GM18526 (cell line): ENCODE results near the gene UROC1.

ENCODE experiments used
- POLR2A ChIP-seq: IDR thresholded peaks from 3 replicates; pipeline ENCODE4 v1.6.1; 2011; ENCODE audit not compliant: insufficient read length; ENCODE audit errors: extremely low read depth

Gene UROC1

DNA sequence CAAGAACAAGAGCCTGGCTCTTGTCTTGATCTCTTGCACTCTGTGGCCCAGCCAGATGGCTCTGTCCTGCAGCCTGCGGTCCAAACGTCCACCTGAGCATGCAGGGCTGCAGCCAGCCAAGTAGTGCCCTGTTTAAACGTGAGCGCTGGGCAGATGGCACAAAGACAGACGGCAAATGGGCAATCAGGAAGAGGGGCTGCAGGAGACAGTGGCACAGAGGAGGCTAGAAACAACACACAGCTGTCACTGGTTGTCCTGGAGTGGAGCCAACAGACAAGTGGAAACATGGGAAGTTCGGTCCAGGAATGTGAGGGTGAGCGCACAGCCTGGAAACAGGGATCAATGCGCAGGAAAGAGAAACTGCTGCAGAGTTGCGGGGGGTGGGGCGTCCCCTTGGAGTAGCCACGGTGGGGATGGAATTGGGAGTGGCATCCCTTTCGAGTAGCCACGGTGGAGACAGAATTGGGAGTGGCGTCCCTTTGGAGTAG, 31.2 kb downstream of the UROC1 start:
- no peak for TF ChIP-seq POLR2A

DNA sequence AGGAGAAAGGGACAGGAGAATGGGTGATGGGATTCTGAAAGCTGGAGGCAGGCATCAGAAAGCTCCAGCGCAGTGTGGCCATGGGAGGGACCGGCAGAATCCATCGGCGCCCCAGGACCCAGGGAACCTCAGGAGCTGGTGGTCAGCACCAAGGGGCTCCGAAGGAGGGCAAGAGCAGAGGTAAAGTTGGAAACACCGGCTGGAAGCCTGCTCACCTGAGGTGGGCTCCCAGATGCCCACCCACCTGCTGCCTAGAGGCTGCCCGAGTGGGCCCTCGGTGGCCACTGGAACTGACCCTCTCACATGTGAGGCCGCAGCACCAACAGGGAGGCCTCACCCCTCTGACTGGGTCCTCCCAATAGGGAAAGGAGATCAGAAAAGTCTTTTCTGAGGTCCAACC, 31.6 kb downstream of the UROC1 start:
- no peak for TF ChIP-seq POLR2A

DNA sequence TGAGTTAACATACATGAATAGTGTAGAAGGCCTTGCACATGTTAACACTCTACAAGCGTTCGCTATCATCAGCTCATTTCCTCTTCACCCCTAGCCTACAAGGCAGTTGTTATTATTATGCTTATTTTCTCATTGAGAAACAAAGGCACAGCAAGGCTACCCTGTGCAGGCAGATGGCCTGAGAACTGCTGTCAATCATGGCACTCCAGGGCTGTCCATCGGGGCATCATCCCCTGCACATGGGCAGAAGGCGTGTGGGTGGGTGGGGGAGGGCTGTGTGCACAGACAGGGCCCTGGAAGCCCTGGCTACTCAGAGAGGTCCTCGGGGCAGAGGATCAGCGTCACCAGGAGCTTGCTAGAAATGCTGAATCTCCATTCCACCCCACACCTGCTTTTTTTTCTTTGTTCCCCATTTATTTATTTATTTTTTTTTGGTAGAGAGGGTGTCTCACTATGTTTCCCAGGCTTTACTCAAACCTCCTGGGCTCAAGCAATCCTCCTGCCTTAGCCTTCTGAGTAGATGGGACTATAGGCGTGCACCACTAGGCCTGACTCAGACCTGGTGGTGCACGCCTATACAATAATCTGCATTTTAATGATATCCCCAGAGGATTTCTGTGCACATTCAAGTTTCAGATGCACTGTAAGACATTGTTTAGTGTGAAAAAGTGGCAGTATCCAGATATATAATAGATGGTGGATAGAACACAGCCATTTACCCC, 32.2 kb downstream of the UROC1 start:
- TF ChIP-seq POLR2A, result no peak

DNA sequence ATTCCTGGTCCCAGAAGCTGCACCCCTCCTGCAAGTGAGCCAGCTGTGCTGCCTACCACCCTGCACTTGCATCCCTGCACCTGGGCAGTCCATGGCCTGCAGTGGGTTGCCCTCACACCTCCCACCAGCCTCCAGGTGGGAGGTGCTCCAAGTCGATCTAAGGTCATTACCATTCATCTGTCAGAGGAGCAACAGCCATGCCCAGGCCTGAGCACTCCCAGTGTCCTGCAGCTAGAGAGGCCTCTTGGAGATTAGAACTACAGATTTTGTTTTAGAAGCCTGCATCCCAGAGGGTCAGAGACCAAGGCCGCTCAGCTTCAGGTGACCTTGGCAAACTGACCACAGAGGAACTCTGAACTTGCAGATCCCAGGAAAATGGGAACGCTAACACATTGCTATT, 32.9 kb downstream of the UROC1 start:
- TF ChIP-seq POLR2A, result no peak

DNA sequence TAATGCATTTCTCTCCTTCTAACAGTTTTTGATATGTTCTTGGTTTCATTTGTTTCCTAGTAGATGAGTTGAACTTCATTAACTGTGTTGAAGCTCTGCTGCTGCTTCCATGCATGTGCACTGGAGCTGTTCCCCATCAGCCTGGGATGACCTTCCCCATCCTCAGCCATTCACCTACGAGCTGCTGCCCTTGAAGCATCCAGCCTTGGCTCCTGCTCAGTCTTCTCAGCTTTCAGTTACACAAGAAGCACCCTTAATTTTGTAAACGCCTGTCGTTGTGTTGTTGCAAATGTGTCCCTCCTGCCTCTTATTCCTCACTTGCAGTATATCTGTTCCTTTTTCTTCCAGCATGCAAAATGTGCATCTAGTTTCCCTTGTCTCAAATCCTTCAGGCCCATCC, 33.4 kb downstream of the UROC1 start:
- TF ChIP-seq POLR2A, result no peak

DNA sequence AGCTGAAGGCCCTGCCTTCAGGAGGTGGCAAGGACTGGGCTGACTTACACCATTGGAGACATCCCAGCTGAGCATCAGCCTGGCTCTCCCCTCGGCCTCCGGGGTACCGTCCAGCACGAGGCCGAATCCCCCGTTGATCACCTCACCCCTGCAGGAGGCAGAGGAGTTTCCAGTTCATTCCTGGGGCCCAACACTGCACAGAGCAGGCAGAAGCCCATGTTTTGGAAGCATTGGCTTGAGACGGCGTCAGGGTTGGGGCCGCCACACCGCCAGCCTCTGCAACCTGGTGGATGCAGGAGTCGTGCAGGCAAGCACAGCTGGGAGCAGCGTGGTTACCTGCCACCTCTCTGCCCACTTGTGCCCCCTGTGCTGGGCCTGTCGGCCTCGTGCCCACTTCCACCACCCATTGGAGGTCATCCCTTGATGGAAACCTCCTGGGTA, 34.2 kb downstream of the UROC1 start:
- no peak for TF ChIP-seq POLR2A

DNA sequence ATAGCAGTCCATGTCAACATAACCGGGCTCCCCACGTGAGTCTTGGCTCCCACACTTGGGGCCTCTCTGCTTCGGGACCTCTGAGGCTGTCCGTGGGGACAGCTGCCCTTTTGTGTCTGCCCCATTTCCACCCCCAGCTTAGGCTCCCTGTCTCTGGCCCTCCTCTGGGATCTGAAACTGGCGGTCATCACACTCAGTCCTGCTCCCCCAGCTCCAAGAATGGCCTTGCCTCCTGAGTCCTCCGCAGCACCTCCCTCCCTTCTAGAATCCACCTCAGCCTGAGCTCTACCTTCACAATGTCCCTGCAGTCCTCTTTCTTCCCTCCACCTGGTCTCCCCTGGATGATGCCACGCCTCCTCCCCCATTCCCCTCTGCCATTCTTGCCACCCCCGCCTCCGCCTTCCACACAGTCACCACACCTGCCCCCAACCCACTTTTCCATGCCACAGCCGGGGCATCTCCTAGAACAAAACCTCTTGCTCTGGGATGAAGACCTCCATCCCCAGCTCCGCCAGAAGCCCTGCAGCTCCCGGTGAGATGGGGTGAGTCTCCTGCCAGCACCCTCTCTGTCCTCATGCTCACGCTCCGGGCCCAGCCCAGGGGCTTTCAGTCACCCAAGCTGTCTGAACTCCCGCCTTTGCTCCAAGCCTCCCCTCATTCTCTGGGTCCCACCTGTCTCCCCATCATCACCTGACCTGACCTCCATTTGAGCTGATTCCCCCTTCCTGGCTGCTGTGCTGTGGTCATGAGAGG, 34.9 kb downstream of the UROC1 start:
- TF ChIP-seq POLR2A, result no peak

DNA sequence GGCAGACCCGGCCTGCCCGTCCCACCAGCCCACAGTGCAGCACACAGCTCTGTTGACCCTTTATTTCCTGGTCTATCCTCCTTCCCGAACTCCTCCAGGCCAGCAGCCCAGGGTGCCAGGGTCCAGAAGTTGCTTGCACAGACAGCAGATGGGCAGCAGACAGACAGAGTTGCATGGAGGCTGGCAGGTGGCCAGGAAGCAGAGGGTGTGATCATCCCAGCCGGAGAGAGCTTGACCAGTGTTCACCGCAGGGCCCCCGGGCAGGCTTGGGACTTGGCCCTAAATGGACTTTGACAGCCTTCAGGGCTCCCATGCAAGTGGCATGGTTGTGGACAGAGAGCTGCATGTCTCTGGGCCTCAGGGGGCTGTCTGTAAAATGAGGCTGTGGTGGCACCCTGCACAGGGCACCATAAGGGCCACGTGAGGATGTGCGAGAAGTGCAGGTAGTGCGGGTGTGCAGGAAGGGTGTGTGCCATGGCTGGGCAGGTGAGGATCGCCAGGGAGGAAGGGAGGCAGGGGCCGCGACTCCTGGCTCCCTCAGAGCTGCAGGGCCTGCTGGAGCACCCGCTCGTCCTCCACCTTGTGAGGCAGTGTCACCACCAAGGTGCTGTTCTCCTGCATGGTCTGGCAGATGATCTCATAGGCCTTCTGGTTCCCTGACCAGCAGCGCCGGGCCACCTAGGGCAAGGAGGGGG, 35.6 kb downstream of the UROC1 start:
- TF ChIP-seq POLR2A, result no peak

DNA sequence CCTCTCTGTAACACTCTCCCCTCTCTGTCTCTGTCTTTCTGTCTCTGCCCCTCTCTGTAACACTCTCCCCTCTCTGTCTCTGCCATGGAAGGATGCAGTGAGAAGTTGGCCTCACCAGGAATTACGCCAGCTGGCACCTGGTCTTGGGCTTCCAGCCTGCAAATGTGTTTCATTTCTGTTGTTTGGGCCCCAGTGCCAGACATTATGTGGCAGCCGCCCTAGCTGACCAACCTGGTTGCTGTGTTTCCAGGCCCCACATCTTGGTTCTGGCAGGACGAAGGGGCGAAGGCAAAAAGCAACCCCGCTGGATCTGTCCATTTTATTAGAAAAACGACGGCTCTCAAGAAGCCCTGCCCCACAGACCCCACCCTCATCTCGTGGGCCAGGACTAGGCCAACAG, 36.7 kb downstream of the UROC1 start:
- TF ChIP-seq POLR2A, result no peak

DNA sequence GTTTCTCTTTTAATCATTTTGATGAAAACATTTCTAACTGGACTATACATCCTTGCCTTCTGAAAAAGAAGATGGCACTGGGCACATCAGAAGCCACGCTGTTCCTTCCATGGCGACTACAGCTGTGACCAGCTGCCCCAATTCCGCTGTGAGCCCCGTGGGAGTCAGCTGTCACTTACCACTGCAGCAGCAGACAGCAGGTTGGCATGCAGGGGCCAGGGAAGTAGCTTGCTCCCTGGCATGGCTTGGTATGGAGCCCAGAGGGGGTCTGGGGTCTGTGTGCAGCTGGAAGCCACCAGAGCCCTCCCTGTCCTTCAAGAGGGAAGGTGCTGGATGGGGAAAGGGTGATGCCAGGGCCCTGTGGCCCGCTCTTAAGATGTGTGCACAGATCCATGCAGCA, 37.4 kb downstream of the UROC1 start:
- no peak for TF ChIP-seq POLR2A

DNA sequence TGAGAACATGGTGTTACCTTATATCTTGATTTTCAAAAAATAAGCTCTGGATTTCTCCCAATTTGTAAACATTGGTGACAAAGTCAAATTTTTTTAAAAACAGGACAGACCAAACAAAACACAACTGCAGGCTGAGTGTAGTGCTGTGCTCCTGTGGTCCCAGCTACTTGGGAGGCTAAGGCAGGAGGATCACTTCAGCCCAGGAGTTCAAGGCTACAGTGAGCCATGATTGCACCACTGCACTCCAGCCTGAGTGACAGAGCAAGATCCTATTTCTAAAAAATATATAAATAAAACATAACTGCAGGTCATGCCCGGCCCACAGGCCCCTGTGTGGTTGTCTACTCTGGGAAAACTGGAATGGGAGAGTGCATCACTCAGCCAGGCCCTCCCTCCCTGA, 37.9 kb downstream of the UROC1 start:
- TF ChIP-seq POLR2A, result no peak

DNA sequence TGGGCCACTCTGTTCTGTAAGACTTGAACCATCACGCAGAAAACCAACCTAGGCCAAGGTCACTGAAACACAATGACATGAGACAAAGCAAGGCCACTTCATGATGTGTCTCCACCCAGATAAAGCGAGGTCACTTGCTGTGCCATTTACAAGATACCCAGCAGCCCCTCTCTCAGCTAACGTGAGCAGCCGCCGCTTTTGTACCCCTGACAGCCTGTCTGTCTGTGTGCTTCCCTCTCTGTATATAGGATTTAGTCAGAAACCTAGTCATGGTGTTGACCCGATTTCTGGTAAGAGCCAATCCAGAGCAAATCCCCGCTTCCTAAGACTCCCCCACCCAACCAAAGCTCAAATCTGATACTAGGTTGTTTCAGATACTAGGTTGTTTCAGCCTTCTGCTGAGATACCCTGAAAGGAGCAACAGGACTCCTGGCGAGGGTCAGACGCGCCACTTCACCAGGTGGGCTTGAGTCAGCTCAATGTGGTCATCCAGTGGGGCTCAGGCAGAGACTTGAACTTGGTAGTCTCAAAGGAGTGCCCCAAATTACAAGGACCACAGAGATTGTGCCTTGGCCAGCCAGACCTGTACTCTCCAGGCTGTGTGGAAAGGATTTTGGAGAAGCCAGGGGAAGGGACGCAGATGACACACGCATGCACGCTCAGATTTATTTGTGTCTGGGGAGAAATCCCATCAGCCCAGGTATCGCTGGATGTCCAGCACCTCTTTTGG, 38.8 kb downstream of the UROC1 start:
- no peak for TF ChIP-seq POLR2A

DNA sequence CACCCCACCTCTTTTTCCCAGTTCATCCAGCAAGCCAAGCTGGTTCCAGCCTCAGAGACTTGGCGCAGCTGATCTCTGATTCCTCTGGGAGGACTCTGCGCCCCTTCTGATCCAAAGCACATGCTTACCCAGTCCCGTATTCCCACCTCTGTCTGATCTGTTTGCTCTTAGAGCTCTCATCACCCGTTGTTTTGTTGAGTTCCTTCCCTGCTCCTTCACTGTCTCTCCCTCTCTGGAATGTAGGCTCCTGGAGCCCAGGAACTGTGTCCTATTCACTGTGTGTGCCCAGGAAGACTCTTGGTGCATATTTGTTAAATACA, 40.6 kb downstream of the UROC1 start:
- TF ChIP-seq POLR2A, result no peak

DNA sequence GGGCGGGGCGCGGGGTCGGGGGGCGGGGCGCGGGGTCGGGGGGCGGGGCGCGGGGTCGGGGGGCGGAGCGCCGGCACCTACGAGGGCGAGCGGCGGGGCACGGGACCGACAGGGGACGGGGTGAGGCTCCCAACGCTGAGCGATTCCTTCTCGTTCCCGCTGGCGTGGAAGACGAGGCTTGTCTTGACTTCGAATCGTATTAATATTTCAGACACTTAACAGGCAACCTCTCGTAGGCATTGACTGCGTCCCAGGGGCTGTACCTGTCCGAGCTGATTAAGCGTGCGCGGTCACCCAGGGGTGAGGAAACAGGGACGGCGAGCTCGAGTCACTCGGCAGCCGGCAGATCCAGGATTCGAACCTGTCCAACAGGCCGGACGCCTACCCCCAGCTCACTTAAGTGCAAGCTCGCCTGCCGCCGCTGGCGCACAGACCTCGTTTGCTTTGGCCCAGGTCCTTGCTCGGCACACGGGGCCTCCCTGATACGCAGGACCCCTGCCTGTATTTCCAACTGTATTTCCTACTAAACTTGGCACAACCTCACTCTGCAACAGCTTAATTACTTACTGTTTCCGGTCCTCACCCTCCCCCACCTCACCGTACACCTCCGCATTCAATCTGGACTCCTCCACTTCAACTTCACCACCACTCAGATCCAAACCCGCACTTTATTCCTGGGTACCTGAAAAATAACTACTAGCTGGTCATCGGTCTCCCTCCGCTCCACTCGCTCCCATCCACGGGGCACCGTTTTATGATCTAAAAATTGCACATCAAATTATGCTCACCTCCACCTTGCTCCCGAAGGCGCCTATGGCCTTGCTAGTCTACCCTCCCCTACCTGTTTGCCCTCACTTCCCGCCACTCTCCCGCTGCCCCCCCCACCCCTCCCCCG, 41.2 kb downstream of the UROC1 start:
- no peak for TF ChIP-seq POLR2A
